GM19455 (cell line): ENCODE results near the gene RASSF5.

ENCODE experiments used
- ATAC-seq: cut with Tn5 transposase; IDR thresholded peaks from one replicate; pipeline ENCODE4 v1.9.1; 2021; ENCODE audit not compliant: unreplicated experiment

RASSF5 gene

DNA sequence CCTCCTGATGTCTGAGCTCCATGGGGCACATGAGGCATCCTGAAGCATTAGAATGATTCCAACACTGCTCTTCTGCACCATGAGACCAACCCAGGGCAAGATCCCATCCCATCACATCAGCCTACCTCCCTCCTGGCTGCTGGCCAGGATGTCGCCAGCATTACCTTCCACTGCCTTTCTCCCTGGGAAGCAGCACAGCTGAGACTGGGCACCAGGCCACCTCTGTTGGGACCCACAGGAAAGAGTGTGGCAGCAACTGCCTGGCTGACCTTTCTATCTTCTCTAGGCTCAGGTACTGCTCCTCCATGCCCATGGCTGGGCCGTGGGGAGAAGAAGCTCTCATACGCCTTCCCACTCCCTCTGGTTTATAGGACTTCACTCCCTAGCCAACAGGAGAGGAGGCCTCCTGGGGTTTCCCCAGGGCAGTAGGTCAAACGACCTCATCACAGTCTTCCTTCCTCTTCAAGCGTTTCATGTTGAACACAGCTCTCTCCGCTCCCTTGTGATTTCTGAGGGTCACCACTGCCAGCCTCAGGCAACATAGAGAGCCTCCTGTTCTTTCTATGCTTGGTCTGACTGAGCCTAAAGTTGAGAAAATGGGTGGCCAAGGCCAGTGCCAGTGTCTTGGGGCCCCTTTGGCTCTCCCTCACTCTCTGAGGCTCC, 11.1 kb upstream of the RASSF5 start:
- ATAC-seq: no peak

DNA sequence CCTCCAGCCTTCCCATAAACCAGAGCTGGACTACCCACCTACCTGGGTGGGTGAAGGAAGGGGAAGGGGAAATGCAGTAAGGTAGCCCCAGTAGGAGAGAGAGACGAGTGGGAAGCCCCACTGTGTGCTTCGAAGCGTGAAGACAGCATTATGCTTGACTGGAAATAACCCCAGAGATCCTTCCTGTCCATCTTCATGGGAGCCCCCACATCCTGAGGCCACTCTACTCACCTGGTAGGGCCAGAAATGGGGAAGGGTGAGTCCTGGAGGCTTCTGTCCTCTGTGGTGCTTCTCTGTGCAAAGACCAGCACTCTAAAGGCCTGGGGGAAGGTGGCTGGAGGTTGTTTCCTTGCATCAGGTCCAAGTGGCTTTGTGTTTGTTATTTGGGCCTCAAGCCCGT, 10.0 kb upstream of the RASSF5 start:
- ATAC-seq: no peak

DNA sequence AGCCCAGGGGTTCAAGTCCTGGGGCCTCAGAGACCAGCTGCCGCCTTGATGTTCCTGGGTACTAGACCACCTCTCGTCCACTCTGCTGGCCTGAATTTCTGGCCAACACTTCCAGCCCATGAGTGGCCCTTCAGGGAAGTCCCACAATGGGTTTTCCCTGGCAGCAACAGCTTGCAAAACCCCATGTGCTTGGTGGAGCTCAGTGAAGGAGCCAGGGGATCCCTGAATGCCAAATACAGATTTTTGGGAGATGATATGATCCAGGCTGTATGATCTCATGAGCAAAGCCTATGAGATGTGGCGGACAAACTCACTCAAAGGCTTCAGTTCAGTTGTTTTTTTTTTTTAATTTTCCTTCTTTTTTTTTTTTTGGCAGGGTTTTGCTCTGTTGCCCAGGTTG, 9.6 kb upstream of the RASSF5 start:
- no peak for ATAC-seq

DNA sequence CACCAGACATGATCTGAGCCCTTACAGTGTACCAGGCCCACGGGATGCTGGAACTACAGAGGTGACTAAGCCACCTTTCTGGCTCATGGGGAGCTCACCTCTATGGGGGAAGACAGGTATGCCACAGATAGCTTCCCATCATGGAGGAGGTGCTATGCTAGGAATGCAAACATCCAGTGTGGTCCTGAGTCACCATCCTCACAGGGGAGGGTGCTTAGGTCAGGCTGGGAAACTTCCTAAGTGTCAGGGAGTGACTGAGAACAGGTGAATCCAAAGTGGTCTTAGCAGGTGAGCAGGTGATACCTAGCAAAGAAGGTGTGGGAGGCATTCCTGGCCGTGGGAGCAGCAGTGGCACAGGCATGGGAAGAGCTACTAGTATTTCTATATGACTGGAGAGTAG, 8.6 kb upstream of the RASSF5 start:
- no peak for ATAC-seq

DNA sequence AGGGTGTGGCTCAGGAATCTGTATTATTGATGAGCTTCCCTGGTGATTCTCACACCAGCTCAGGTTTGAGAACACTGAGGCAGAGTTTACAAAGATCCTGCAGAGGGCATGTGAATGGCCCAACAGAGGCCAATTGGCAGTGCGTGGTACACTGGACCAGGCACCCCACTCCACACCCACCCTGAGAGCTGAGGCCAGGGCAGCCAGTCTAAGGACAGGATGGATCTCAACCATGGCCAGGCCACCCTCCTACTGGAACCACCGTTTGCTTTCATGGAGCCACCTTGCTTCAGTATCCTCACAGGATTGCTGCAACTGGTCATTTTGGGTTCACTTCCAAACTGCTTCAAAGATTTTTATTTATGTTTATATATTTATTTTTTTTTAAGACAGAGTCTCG, 7.3 kb upstream of the RASSF5 start:
- ATAC-seq: no peak

DNA sequence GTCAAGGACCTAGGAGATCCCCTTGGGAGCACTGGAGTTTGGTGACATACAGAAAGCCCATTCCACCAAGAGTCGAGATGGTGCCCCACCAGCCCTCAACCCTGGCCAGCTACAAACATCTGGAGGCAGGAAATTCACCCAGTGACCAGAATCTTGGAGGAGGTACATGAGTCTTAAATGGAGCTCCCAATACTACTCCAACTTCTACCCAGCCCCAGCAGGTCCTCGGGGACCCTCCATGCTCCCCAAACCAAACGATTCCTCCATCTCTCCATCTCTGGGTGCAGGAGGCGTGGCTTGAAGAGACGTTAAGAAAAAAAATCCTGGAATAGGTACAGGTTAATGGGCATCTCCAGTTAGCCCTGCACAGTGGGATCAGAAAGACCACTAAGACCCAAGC, 5.5 kb upstream of the RASSF5 start:
- ATAC-seq: no peak

DNA sequence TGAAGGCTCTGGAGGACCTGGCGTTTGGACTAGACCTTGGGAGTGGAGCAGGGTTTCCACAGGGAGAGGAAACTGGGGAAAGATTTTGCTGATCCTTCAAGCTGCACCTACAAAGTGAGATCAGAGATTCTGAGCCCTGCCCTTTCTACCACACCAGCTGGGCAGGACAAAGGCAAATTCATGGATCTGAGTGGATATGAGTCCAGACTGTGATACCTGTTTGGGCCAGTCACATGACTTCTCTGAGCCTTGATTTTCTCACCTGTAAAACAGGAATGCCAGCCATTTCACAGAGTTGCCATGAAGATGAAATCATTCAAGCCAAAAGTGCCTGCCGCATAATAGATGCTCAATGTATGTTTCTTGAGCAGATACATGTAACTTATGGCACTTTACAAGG, 4.9 kb upstream of the RASSF5 start:
- no peak for ATAC-seq

DNA sequence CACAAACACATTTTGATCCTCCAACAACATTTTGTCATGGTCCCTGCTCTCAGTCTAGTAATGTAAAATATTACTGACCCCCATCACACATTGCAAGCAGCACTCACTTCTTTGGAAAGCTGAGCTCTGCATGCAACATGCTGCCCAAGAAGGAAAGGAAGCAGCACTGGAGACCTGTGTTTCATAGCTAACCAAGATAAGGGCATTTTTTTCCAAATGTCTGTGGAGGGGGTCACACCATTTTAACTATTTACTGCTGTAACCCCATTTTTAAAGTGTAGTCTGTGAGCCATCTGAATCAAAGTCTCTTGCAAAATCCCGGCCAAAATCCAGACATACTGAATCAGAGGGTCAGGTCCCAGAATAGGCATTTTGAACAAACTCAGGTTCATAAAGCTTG, 4.5 kb upstream of the RASSF5 start:
- no peak for ATAC-seq

DNA sequence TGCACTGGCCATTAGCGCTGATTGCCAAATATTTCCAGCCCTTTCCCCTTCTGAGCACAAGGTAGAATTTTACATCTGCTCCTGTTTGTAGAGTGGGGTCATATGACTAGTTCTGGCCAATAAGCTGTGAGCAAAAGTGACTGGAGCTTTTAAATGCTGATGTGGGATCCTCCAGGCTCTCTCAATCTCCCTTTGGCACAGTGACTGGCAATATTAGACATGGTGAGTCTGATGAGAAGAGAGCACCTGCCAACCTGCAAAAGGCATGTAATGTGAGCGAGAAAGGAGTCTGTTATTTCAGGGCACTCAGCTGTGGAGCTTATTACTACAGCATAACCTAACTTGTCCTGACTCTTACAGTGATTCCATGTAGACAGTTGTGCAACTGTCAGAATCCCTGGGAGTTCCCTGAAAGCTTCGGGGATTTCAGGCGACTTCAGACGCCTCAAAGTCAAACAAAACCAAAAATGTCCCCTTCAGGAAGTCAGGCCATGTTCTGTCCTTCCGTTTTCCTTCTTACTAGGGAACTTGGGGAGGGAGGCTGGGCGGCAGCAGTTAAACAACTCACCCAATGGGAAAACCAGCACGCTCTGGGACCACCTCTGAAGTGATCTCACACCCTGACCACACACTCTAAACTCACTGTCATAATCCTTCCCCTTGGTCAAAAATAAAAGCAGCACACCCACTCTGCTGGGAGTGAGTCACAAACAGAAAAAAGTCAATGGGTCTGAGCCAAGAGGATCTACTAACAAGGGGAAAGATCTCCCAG, 3.6 kb upstream of the RASSF5 start:
- ATAC-seq: no peak

DNA sequence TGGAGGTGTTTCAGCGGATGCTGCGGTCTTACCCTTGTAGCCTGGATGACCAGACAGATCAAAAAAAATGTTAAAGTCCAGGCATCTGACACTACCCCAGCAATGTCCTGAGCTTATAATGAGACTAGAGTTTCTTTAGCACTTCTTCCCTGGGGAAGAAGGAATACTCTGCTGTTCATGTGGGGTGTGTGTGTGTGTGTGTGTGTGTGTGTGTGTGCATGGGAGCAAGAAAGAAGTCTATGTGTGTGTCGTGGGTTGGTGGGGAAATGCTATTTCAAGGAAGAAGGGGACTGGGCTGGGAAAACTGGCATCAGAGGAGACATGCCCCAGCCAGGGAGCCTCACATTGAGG, 3.0 kb upstream of the RASSF5 start:
- no peak for ATAC-seq

DNA sequence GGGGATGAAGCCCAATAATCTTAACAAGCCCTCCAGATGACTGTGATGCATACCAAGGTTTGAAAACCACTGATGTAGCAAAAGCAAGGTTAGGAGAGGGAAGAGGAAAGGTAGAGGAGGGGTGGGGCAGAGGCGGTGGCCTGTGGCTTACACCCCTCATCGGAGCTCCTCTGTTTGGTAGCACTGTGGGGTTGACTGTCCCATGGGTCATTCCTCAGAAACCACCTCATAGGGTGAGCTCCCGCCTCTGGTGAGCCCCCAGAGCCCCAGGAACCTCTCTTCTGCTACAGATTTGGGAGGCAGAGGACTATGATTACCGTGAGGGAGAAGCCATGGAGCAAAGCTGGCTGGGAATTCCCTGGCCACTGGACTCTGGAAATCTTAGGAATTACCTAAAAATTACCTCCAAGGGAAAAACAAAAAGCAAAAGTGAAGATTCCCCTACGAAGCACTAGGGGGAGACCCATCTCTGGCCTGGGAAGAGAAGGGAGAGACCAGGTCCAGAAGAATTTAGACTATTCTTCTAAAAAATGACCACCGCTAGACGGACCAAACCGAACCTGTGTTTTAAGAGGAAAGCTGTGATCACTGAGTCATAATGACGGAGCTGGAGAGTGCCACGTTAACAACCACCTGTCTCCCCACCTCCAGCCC, 1.5 kb upstream of the RASSF5 start:
- ATAC-seq: no peak

DNA sequence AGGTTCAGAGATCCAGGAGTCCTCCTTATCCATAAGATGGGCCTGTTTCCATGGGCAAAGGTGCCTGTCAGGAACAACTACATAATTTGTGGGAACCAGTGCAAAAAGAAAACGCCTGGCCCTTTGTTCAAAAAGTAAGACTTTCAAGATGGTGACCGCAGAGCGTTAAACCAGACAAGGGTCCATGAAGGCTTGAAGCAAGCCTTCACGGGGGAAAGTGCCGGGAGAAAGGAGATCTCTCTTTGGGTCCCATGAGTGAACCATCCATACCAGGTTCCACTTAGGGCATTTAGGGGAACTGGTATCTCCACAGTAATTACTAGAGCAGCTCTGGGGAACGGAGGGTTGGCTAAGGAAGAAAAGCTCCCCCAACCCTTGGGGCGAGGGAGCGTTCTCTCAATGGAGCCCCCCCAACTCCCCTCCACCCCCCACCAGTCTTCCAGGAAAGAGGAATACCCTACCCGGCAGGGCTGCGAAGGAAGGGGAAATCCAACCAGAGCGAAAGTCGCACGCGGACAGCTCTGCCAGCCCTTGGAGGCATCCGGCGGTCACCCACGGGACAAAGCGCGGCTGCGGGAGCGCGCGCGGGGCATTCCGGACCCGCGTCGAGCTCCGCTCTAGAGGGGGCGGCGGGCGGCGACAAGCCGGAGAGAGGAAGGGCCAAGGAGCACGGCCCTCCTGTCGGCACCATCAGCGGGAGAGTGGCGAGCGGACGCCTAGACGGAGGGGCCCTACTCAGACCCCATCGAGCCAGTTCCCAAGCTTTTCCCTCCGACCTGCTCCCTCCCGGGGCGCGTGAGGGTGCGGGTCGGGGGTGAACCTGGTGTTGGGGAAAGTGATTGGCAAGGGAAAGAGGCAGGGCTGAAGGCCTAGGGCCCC, 687 bp upstream of the RASSF5 start:
- ATAC-seq: no peak

DNA sequence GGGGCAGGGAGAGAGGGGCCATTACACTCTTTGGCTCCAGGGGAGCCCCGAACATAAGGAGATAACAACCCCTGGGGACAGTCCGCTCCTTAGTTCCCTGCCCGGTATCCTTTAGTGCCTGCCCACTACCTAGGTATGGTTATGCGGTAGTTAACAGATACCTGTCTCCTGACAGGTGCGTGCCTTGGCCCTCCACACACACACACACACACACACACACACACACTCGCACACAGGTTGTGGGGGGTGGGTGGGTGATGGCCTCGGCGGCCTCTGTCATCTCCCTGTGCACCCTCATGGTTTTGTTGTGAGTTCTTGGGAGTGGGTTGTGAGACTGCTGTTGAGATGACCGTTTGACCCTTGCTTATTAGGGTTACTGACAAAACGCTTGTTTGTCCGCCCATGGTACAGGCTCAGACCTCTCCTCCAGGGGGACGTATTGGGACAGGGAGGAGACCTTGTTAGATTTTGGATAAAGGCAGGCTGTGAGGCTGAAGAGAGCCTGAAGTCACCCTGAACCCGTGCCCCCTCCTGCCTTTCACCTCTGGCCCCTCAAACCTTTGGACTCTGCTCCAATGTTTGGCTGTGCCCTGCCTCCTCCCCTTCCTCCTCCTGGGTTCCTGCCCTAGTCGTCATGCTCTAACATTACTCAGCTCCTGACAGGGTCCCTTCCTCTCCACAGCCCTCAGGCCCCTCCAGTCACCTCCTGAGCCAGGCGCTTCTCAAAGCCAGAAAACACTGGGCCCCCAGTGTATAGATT, 979 bp downstream of the RASSF5 start:
- ATAC-seq: no peak

DNA sequence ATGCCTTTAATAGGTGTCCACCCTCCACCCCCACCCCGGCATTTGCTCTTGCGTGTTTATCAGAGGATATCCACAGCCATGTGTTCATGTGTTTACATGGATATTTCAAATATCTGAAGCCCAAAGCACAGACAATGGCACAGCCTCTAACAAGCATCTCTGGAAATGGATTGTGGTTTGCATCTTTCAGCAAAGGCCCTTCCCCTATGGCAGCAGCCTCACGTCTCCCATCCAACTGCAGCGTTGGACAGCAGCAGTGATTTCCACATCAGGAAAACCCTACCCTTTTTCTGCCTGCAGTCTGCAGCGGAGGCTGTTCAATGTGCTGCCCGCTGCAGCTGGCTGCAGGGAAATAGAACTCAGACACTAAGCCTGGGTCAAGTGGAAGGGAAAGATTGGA, 1.6 kb downstream of the RASSF5 start:
- ATAC-seq: no peak

DNA sequence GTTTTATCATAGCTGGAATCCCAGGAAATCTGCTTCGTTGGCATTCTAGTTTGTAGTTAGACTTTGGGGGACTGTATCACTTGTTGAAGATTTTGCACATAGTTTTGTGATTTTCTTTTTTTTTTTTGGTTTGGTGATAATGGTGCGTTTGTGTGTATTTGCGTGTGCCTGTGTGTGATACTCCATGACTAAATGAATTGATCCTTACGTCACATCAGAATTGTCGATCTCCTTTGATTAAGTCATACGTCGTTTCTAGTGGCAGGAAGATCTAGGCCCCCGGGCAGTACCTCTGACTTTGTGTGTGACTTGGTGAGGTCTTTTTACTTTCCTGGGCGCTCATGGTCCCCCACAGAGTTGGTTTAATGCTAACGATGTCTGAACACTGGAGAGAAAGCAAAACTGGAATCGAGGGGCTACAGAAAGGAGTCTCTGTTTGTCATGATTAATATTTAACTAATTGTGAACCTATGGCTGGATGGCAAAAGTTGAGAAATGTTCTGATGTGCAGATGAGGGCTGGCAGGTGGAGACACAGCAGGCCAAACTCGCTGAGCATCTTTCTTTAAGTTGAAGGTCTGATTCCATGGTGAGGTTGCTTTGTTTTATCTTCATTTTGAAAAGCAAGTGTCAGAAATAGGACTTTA, 2.4 kb downstream of the RASSF5 start:
- ATAC-seq: no peak

DNA sequence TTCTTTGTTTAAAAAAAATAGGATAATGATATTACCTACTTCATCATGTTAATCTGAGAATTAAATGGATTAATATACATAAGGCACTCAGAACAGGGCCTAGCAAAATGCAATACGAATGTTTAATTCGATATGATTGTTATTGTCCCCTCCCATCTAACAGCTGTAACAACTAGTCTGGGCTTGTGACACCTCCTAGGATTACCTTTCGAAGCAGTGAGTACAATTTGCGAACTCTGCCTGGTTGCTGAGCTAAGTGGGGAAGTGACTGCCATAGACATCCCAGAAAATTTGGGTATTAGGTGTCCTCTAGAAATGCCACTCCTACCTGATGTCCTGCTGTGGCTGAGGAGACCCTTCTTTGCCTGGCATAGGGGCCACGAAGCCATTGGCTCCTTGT, 3.0 kb downstream of the RASSF5 start:
- no peak for ATAC-seq

DNA sequence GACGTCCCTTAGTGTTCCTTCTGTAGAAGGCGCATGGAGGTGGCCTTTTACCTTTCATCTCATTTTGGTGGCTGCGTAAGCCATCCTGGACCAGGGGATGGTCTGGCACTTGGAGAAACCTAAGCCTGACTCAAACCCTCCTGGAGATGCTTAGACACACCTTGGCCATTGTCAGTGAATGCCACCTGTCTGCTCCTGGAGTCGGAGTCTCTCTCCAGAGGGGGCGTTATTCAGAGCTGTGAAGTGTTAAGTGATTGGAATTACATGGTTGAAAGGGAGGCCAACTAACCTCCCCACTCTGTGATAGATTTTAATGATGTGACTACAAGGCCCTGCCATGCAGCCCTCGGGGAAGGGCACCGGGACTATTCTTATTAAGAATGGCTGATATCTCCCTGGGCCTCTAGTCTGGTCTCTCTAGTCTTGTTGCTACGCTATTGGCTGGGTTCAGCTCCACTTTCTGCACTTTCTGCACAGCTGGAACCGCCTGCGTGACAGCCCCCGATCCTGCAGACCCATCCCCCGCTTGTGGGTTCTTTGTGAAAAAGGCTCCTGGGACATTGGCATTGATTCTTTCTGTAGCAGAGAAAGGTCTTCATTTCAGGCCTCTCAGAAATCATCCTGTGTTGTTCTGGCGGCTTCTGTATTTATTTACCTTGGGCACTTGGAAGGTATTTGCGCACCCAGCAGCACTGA, 4.2 kb downstream of the RASSF5 start:
- ATAC-seq: no peak

DNA sequence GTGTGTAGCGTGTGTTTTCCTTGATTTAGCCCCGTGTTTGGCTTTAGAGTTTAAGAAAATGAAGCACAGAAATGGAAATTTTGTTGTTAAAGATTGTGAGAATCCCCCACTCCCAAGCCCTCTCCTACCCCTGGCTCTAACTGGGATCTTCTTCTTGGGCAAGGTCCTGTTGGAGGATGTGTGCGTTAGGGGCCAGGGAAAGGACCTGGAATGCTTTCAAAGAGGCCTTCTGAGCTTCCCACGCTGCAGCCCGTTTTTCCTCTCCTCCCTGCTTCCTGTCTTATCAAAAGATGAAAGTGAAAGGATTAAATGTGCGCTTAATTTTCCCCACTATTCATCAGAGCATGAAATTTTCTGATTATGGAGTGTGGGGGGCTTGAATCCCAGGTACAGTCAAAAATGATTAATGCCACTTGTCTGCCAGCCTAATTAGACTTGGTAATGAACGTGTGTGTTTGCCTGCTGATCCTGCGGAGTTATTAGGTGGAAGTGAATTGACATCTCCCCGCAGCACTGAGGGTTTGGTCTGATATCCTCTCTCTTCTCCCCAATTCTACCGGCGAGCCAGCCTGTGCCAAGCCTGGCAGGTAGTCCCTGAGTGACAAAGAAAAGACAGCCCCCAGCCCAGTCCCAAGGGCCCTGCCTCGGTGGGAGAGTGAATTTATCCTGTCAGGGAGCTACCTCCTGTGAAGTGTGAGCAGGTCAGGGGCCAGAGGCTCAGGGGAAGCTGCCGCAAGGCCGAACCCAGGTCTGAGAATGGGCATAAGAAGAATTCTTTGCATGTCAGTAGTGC, 4.9 kb downstream of the RASSF5 start:
- ATAC-seq: no peak

DNA sequence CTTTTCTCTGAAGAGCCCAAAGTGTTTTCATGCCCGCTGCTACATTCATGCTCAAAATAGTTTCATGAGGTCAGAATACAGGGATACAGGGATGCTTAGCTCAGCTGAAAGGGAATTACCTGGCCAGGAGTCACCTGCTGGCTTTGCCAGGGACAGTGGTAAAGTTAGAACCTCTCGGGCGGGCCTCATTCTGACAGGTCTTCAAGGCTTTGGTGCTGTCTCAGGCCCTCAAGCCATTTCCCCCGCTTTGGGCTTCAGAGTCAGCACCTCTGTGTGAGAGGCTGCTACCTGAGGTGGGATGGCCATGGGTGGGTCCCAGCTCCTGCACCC, 5.5 kb downstream of the RASSF5 start:
- ATAC-seq: no peak
